SU-DHL-6 (cell line): Measurements from ENCODE around the gene LYSMD3.

Source experiments
- H2AFZ ChIP-seq: fragments of 200-600 bp; sonication (generic); 2 replicates; pipeline ENCODE4 v1.6.1; 2014; ENCODE audit warnings: low read depth, mild to moderate bottlenecking, moderate library complexity, mixed read lengths, antibody characterized with exemption, low read length; ENCODE audit not compliant: severe bottlenecking
- H3F3A ChIP-seq: fragments of 200-600 bp; shearing (Covaris generic); 2 replicates; pipeline ENCODE4 v1.6.0; 2016; ENCODE audit warnings: antibody characterized with exemption, mild to moderate bottlenecking; ENCODE audit not compliant: insufficient read depth
- H3K27ac ChIP-seq: fragments of 200-600 bp; sonication (generic); 2 replicates; pipeline ENCODE4 v1.5.1; 2016; ENCODE audit warnings: low read depth, mild to moderate bottlenecking, low read length, moderate library complexity, mixed read lengths
- H3K27me3 ChIP-seq: fragments of 200-600 bp; sonication (generic), shearing (Covaris generic); 2 replicates; pipeline ENCODE4 v1.6.0; 2014; ENCODE audit warnings: mild to moderate bottlenecking, low read length
- H3K36me3 ChIP-seq: fragments of 200-600 bp; sonication (generic); 2 replicates; pipeline ENCODE4 v1.6.1; 2014; ENCODE audit warnings: mild to moderate bottlenecking, low read length, mixed read lengths
- H3K4me2 ChIP-seq: fragments of 300-600, 200-600 bp; shearing (Covaris generic), sonication (generic); 2 replicates; pipeline ENCODE4 v1.6.0; 2014; ENCODE audit warnings: low read length, low read depth, mild to moderate bottlenecking; ENCODE audit not compliant: poor library complexity, severe bottlenecking
- H3K4me3 ChIP-seq: fragments of 200-600 bp; sonication (generic); 2 replicates; pipeline ENCODE4 v1.5.1; 2014; ENCODE audit warnings: antibody characterized with exemption, low read length, mild to moderate bottlenecking, mixed read lengths; ENCODE audit not compliant: insufficient read depth, poor library complexity, severe bottlenecking
- H3K79me2 ChIP-seq: fragments of 200-600 bp; sonication (generic); 2 replicates; pipeline ENCODE4 v1.6.1; 2014; ENCODE audit warnings: mild to moderate bottlenecking, low read length, moderate library complexity; ENCODE audit not compliant: insufficient read depth
- H3K9ac ChIP-seq: fragments of 200-600 bp; sonication (generic); 2 replicates; pipeline ENCODE4 v1.7.0; 2014; ENCODE audit warnings: mild to moderate bottlenecking, low read length
- H3K9me2 ChIP-seq: fragments of 200-600 bp; sonication (generic); replicated peaks from 2 replicates; pipeline ENCODE4 v1.6.1; 2014; ENCODE audit warnings: low read length; ENCODE audit not compliant: insufficient read depth
- H3K9me3 ChIP-seq: fragments of 200-600 bp; sonication (generic); 2 replicates; pipeline ENCODE4 v1.6.1; 2014; ENCODE audit warnings: low read length, mixed read lengths; ENCODE audit not compliant: insufficient read depth
- H4K20me1 ChIP-seq: fragments of 200-600 bp; sonication (generic); 2 replicates; pipeline ENCODE4 v1.6.1; 2014; ENCODE audit warnings: low read depth, mild to moderate bottlenecking, antibody characterized with exemption, low read length, moderate library complexity, mixed read lengths
- CTCF ChIP-seq: fragments of 200-600 bp; sonication (generic); IDR thresholded peaks from one replicate; pipeline ENCODE4 v1.5.1; 2017; ENCODE audit warnings: antibody characterized with exemption, mild to moderate bottlenecking, low read length, moderate library complexity; ENCODE audit not compliant: insufficient read depth, poor library complexity, severe bottlenecking
- EZH2phosphoT487 ChIP-seq: fragments of 200-600 bp; sonication (generic), shearing (Covaris generic); conservative IDR thresholded peaks from 2 replicates; pipeline ENCODE4 v1.6.1; 2018; ENCODE audit warnings: mild to moderate bottlenecking, antibody characterized with exemption, low read length, moderate library complexity, mixed read lengths

LYSMD3 gene

GRCh38 chr5:90555666-90556065, 26.3 kb upstream of the LYSMD3 start:
- H2AFZ ChIP-seq: no peak overlapping the region
- H4K20me1 ChIP-seq: no peaks in the 10 kb centered on the region
- H3K4me2 ChIP-seq: no peak overlapping the region
- H3K79me2 ChIP-seq: no peaks in the 10 kb centered on the region
- H3F3A ChIP-seq: no peaks in the 10 kb centered on the region
- TF ChIP-seq EZH2phosphoT487 (no peak), CTCF (no peak)
- H3K9me2 ChIP-seq: no peaks in the 10 kb centered on the region
- H3K9ac ChIP-seq: no peak overlapping the region
- H3K27ac ChIP-seq: no peak overlapping the region
- H3K27me3 ChIP-seq: no peaks in the 10 kb centered on the region
- no peaks in the 10 kb centered on the region for H3K36me3 ChIP-seq
- H3K9me3 ChIP-seq: no peaks in the 10 kb centered on the region
- no peak overlapping the region for H3K4me3 ChIP-seq

GRCh38 chr5:90554358-90555006, 25.1 kb upstream of the LYSMD3 start:
- Histone ChIP-seq H3K9ac (no peak overlapping the region), H3K9me3 (no peaks in the 10 kb centered on the region), H3K36me3 (no peaks in the 10 kb centered on the region), H3K9me2 (no peaks in the 10 kb centered on the region), H3K79me2 (no peaks in the 10 kb centered on the region), H3K4me2 (no peak overlapping the region), H4K20me1 (no peaks in the 10 kb centered on the region), H3K27ac (no peak overlapping the region), H2AFZ (no peak overlapping the region), H3K27me3 (no peaks in the 10 kb centered on the region), H3F3A (no peaks in the 10 kb centered on the region), H3K4me3 (no peak overlapping the region)
- no peak for TF ChIP-seq CTCF
- no peak for TF ChIP-seq EZH2phosphoT487

- no peak overlapping the region for H3K4me3 ChIP-seq
- H3K27ac ChIP-seq: no peak overlapping the region
- no peaks in the 10 kb centered on the region for H3K9me3 ChIP-seq
- no peak overlapping the region for H3K4me2 ChIP-seq
- no peaks in the 10 kb centered on the region for H4K20me1 ChIP-seq
- no peaks in the 10 kb centered on the region for H3F3A ChIP-seq
- TF ChIP-seq CTCF: no peak
- TF ChIP-seq EZH2phosphoT487: no peak
- no peaks in the 10 kb centered on the region for H3K9me2 ChIP-seq
- H3K79me2 ChIP-seq: no peaks in the 10 kb centered on the region
- H3K27me3 ChIP-seq: no peaks in the 10 kb centered on the region
- H3K36me3 ChIP-seq: no peaks in the 10 kb centered on the region
- no peak overlapping the region for H3K9ac ChIP-seq
- H2AFZ ChIP-seq: no peak overlapping the region
Observed at GRCh38 chr5:90553711-90554110, 24.3 kb upstream of the LYSMD3 start.
